ENCODE measurements around the gene EIPR1.

DNA sequence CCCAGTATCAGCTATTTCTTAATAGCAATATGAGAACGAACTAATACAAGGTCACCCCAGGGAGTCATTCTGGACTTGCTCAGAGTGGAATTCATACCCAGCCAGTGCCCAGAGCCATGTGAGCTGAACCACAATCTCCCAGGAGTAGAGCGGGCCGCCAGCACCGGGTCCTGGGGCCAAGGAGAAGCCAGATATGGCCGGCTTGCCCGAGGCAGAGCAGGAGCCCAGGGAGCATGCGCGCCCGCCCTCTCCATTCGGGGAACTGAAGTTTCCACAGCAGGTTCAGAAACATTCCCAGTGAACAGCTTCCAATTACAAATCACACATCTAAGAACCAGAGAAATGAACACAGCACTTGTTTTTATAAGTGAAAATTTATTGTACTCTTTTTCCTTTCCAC lies 37.5 kb downstream of the EIPR1 start:
- TF ChIP-seq, protein P1, sequence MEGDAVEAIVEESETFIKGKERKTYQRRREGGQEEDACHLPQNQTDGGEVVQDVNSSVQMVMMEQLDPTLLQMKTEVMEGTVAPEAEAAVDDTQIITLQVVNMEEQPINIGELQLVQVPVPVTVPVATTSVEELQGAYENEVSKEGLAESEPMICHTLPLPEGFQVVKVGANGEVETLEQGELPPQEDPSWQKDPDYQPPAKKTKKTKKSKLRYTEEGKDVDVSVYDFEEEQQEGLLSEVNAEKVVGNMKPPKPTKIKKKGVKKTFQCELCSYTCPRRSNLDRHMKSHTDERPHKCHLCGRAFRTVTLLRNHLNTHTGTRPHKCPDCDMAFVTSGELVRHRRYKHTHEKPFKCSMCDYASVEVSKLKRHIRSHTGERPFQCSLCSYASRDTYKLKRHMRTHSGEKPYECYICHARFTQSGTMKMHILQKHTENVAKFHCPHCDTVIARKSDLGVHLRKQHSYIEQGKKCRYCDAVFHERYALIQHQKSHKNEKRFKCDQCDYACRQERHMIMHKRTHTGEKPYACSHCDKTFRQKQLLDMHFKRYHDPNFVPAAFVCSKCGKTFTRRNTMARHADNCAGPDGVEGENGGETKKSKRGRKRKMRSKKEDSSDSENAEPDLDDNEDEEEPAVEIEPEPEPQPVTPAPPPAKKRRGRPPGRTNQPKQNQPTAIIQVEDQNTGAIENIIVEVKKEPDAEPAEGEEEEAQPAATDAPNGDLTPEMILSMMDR (IDR thresholded peaks at IDR 0.05), result no peak
- no peak for TF ChIP-seq POLR2AphosphoS5 (IDR thresholded peaks at IDR 0.05)
